ENCODE results near the gene SNCG.

DNA sequence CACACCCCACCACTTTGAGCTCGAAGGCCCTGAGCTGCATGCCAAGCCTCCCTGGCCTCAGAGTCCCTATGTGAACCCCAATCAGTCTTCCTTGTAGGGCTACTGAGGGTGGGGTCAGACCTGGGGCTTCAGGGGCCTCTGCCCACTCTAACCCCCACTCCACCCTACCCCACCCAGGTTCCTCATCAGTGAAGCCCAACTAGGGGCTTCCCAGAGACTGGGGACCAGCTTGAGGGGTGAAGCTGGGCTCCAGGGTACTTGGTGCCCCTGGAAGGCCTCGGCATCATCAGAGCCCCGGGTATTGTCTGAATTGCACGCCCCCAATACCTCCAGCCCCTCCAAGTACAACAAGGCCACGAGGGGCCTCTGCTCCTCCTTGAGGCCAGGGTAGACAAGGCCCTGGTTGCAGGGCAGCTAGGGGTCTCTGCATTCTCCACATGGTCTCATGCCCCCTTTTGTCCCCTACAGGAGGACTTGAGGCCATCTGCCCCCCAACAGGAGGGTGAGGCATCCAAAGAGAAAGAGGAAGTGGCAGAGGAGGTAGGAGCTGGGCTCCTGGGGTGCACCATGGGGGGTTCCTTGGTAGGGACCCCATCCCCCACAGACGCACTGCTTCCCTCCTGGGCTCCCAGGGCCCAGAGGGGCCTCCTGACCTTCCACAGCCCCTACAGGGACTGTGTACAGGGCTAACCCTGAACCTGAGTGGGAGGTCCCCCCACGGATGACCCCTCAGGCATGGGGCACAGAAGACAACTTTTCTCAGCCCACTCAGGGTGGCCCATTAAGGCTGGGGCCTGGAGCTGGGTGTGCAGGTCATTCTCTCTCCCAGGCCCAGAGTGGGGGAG lies 4.0 kb downstream of the SNCG start:
- no peak for TF ChIP-seq ETV6 (CRISPR knock-in tag; IDR thresholded peaks at IDR 0.05)
- TF ChIP-seq TEAD4 (CRISPR knock-in tag; IDR thresholded peaks at IDR 0.05) = no peak
- TF ChIP-seq CTCF (IDR thresholded peaks at IDR 0.05) = no peak
- no peak for TF ChIP-seq HMGXB4 (CRISPR knock-in tag; IDR thresholded peaks at IDR 0.05)

Measured in WTC11 (cell line).